HG02759 (cell line): Measurements from ENCODE around the gene GALK1.
"Not testable (repeated sequence)": the region's sequence is repeated elsewhere in the genome, so short reads cannot be mapped to it uniquely, and the experiment has no call there.

Source experiments
- ATAC-seq: cut with Tn5 transposase; IDR thresholded peaks from one replicate; pipeline ENCODE4 v1.9.1; 2021; ENCODE audit warnings: mild to moderate bottlenecking, moderate library complexity; ENCODE audit not compliant: unreplicated experiment

The GALK1 gene

DNA sequence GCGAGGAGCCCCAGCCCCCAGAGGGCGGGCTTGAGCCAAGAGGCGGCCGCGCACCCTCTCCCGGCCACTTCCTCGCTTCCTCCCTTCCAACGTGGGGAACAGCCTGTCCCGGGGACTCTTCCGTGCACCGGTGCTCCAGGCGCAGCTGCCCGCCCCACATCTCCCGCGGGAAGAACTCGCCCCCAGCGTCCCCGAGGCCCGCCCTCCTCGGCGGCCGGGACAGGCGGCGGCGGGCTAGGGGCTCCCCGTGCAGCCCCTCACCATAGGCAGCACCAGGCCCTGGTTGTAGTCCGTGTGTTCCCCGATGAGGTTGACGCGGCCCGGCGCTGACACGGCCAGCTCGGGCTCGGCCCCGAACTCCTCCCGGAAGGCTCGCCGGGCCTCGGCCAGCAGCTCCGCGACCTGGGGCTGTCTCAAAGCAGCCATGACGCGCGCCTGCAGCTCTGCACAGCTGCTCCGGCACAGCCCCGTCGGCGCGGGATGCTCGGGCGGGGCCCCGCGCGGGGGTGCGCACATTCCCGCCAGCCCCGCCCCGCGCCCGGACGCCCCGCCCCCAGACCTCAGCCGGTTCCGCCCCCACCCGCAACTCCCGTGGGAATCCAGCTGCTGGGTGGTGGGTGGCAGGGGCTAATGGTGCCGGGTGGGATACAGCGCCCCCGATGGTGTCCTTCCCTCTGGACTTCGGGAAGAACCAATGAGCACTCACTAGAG, at the start of gene GALK1:
TSS of gene GALK1 (minus strand) at position 482 of the 711 bp plus-strand sequence. CDS start at position 426, 56 bp downstream.
- ATAC-seq, result peak; percentile 80

DNA sequence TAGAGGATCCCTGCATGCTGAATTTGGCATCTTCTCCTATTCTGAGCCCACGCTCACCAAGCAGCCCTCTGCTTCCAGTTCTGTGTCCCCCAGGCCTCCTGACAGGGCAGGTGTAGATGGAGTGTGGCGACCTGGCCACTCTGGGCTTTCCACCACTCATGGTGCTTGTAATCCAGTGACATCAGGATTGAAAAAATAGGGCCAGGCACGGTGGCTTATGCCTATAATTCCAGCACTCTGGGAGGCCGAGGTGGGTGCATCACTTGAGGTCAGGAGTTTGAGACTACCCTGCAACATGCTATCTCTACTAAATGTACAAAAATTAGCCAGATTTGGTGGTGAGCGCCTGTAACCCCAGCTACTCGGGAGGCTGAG, 49.0 kb upstream of the GALK1 start:
- ATAC-seq, result no peak

DNA sequence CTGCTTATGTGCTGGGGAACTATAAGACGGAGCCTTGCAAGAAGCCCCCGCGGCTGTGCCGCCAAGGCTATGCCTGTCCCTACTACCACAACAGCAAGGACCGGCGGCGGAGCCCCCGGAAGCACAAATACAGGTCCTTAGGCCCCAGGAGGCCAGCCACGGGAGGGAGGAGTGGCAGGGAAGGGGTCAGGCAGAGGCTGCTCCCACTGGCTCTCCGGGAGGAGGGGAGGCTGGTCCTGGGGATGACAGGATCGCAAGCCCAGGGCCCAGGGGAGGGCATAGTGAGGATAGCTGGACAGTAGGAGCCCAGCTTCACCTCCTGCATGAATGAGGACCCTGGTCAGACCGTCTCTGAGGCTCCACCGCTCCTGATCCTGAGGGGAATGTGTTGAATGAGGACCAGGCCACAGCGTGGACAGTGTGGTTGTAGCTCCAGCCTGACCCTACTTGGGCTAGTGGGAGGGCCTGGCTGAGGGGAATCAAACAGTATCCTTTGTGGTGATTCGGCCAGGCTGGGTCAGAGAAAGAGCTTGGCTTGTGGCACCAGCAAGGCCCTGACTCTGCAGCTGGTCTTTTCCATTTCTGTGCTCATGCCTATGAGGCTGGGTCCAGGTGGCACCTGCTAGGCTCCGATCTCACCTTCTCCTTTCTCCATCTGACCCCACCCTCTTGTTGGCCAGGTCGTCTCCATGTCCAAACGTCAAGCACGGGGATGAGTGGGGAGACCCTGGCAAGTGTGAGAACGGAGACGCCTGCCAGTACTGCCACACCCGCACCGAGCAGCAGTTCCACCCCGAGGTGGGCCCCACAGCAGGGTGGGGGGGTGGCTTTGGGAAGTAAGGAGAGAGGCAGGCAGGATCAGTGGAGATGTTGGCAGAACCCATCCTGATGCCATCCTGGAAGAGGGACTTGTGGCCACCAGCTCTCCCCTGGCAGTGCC, 48.4 kb upstream of the GALK1 start:
- no peak for ATAC-seq

DNA sequence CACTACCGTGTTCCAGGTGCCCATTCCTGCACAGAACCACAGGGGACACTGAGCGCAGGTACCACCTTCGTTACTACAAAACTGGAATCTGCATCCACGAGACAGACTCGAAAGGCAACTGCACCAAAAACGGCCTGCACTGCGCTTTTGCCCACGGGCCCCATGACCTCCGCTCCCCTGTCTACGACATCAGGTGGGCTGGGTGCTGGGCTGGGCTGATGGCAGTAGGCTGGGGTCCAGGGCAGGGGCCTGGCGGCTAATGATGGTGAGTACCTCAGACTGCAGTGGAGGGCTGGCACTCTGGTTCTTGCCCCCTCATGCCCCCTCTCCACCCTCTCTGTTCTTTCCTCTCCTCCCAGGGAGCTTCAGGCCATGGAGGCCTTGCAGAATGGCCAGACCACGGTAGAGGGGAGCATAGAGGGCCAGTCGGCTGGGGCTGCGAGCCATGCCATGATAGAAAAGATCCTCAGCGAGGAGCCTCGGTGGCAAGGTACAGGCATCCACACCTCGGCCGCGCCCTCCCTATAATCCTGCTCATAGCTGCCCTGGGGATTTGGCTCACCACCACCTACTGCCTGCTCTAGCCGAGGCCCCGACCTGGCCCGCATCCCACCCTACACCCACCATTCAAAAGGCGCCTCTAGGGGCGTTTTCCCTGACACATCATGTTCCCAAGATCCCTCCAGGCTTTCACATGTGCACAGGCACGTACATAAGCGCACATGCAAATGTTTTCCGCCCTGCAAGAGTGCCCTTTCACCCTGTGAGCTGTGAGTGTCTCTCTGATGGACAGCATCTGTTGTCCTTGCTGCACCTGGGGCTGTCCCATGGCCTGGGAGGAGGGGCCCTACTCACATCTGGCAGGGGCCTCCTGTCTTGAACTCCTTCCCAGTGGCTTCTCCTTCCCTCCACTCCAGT, 47.4 kb upstream of the GALK1 start:
- ATAC-seq, result no peak

DNA sequence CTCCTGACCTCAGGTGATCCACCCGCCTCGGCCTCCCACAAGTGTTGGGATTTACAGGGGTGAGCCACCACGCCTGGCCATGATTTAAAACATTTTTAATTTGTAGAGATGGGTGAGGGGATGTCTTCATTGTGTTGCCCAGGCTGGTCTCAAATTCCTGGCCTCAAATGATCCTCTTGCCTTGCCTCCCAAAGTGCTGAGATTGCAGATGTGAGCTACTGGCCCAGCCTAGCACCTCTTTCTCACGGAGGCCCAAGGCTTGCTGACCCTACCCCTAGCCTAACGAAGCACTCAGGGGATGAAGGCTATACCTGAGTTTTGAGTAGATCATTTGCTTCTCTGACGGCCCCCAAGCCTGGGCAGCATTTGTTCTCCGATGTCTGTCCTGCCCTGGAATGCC, 46.2 kb upstream of the GALK1 start:
- ATAC-seq, result no peak

DNA sequence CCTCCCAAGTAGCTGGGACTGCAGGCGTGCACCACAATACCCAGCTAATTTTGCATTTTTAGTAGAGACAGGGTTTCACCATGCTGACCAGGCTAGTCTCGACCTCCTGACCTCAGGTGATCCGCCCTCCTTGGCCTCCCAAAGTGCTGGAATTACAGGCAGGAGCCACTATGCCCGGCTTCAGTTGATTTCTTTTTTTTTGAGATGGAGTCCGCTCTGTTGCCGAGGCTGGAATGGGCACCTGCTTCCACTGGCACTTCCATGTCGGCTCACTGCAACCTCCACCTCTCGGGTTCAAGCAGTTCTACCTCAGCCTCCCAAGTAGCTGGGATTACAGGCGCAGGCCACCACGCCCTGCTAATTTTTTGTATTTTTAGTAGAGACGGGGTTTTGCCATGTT, 45.8 kb upstream of the GALK1 start:
- ATAC-seq, result not testable (repeated sequence)

DNA sequence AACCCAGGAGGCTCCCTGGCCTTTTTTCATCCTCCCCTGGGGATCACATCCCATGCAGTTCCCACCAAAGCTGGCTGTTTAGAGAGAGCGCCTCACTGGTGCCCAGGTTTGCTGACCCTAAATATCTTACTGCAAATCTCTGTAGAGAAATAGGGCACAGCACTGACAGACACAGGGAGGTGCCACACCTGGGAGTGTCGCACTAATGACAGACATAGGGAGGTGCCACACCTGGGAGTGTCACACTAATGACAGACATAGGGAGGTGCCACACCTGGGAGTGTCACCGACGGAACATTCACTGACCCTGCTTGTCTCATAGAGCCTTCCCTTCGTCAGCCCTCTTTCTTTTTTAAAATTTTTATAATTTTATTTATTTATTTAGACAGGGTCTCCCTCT, 45.2 kb upstream of the GALK1 start:
- ATAC-seq, result no peak

DNA sequence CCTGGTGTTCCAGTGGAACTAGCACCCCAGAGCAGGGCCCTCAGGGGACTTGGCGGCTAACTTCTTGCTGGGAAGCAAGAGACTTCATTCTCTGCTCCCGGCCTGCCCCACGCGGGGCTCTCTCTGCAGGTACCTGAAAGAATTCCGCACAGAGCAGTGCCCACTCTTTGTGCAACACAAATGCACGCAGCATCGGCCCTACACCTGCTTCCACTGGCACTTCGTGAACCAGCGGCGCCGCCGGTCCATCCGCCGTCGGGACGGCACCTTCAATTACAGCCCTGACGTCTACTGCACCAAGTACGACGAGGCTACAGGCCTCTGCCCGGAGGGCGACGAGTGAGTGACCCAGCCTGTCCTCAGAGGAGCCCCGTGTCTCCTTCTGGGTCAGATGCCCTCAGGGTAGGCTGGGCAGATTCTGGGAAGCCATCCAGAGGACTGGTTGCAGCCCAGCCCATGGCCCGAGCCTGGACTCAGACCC, 44.7 kb upstream of the GALK1 start:
- no peak for ATAC-seq

DNA sequence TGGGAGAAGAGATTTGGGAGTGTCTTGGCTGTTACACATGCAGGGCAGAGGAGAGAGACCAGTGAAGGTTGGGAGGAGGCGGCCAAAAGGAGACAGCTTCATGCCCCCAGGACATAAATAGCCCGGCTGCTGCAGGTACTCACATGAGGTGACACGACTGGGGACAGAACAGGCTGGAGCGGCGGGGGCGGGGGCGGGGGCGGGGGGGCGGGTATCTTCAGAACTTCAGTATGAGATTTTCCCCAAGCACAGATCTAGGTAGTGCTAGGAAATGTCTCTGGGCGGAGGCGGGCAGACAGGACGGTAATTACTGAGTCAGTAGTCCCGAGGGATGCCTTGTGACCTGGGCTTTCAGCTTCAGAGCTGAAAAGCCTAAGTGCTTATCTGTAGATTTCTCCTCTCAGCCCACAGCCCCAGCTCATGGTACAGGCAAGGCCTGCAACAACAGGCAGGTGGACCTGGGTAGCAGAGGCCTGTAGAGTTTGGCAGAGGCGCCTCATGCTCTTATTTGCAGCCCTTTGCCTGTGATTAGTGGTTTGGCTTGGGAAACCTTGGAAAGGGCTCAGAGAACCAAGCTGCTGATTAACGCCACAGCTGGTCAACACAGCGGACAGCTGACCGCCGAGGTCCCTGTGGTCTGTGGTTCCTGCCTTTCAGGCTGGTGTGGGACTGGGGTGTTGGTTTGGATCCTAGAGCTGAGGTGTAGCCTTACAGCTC, 44.1 kb upstream of the GALK1 start:
- peak; percentile 73 for ATAC-seq

DNA sequence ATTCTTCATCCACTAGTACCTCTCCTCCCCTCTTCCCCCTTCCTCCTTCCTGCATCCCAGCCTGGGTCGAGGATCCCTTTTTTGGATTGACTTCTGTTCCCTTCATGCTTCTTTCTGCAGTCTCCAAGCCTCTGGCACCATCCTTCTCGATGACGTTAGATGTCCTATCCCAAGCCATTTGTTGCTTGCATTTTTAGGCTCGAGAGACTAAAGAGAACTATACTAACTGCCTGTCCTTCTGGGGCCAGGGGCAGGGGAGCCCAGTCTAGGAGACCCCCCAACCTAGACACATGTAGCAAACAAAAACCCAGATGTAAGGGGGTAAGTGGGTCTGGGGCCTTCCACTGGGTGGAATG, 43.5 kb upstream of the GALK1 start:
- ATAC-seq, result no peak

DNA sequence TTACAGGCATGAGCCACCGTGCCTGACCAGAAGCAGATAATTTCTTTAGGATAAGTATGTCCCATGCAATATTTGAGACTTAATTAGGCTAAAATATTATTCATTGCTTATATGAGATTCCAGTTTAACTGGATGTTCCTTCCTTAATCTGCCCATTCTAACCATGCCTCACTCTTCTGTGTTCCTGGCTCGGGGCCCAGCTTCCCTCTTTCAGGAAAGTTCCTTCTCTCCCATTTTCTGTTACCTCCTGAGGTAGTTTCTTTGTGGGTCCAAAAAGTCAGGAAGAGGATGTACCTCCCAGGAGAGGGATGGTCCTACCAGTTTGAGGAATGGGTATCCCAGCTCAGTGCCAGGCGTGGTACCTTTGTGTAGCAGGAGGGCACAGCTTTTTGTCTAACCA, 42.9 kb upstream of the GALK1 start:
- no peak for ATAC-seq

DNA sequence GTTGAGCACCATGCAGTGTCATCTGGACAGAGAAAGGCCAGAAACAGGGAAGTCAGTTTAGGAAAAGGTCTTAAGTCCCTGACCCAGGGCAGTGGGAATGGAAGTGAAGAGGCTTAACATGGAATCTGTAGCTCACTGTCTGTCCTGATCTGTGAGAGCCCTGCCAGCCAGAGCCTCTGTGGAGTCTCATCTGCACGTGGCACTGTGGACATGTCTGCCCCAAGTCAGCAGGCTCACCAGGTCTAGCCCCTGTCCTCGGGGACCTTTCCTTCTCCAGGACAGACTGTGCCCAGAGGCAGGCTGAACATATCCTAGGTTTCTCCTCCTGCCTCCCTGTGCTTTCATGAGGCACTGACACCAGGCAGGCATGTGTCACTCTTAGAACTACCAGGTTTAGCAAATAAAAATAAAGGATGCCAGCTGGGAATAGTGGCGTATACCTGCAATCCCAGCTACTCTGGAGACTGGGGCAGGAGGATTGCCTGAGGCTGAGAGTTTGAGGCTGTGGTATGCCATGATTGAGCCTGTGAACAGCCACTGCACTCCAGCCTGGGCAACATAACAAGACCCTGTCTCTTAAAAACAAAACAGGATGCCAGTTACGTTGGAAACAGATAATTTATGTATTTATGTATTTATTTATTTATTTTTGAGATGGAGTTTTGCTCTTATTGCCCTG, 42.0 kb upstream of the GALK1 start:
- no peak for ATAC-seq

DNA sequence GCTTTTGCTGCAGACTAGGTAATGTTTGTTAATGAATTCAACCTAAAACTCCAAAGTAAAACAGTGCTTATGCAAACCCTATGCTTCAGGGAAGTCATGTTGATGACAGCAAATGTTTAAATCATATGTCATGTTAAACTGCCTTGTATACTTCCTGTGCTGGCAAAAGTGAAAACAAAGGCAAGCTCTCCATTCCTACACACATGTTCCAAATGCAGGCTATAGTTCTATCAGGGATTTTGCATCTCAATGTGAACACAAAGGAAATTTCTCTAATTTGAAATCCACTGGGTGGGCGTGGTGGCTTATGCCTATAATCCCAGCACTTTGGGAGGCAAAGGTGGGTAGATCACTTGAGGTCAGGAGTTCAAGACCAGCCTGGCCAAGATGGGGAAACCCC, 38.9 kb upstream of the GALK1 start:
- ATAC-seq, result no peak

DNA sequence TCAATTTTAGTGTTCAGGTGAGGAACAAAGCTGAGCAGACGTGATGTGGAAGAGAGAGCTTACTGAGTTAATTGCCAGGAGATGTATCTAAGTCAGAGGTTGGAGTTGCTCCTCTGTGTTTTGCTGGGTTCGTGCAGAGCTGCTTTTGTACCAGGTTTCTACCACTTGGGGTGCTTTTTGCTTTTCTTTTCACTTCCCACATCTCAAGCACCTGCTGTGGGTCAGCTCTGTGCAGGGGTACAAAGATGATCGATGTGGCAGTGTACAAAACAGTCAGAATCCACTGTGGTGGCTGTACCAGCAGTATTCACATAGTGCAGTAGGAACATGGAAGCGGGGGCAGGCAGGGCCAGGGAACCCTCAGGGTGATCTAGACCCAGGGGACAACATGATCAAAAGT, 34.4 kb upstream of the GALK1 start:
- no peak for ATAC-seq

DNA sequence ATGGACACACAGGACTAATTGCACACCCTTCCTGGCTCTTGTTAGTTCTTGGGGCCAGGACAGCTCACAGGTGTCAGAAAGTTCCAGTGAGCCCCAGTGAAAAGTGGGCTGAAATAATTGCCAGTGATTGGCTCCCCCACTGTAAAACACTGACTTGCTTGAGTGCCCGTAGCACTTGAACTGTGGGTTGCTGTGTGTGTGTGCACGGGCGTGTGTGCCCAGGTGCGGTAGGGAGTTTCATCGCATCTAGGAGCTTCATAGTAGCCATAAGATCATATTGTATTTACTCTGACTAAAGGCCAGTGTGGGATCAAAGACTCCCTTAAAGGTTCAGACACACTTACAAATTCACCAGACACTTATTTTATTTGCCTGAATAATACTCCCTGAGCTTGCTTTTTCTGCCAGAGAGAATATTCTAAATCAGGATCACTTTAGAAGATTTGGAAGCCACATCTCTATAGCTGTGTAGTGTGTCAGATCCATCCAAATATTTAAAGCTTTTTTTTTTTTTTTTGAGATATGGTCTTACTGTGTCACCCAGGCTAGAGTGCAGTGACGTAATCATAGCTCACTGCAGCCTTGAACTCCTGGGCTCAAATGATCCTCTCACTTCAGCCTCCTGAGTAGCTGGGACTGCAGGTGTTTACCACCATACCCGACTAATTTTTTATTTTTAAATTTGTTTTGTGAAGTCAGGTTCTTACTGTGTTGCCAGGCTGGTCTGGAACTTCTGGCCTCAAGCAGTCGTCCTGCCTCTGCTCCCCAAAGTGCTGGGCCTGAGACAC, 31.0 kb upstream of the GALK1 start:
- ATAC-seq, result no peak

DNA sequence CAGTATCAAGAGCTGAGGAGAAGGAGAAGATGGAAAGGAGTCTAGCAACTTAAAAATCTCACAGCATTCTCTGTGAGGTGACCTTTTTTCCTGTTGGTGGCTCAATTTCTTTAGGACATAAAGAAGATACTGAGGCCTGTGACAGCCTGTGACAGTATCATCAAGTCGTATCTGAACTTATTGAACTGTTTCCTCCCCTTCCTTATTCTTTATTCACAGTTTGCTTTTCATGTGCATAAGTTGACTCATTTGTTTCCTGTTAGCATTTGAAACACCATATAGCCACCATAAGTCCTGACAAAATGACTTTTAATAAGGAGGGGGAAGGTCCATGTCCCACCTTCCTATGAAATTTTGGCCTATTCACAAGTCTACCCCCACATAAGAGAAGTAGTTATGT, 28.5 kb upstream of the GALK1 start:
- no peak for ATAC-seq

DNA sequence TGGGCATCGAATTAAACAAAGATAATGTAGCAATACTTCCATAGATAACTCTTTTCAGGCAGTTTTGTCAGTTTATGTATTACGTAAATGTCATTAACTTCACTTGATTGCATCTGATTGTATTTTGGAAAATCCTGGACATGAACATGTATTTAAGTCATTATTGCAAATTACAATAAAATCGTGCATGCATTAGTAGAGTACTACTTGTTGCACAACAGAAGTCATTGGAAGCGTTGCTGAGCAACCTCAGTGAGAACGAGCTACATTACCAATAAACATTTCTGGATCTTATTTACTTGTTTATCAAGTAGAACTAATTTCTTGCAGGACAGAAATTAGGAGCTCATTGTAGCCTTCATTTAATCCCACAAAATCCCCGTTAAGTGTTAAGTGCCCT, 26.3 kb upstream of the GALK1 start:
- ATAC-seq, result no peak

DNA sequence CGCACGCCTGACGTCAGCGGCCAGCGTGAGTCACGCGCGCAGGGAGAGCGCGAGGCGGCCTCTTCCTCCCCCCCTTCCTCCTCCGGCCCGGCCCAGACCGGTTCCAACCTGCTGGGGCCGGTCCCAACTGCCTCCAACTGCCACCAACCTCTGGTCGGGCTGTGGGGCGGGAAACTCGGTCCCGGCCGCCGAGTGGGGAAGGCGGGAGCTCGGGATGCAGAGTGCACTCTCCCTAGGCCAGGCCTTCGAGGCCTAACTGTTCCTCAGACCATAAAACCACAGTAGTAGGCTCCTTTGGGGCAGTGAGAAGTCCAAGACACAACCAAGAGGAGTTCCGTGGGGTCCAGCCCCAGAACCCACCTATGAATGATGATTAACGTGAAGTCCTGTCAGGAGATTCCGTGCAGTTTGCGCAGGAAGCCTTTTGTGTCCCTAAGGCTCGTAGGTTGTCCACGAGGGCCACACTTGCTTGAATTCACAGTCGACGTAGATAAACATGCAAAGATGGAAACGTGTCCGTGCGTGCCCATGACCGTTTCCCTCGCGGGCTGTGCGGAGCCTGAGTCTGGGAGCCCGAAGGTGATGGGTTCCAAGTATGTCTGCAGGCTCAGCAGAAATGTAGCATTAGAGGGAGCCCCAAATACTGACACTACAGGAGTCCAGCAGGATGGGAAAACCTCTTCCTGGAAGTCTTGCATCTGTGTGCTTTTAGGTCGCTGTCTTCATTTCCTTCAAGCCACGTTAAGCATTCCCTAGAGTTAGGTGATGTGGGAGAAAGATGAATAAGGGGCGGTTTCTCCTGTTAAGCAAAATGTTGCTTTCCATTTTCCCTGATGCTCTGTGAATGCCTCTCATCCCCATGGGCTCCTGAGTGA, 20.3 kb upstream of the GALK1 start:
- peak; percentile 78 for ATAC-seq
